ENCODE data around the gene RBM42. TPM values are rescaled to one million over a fixed set of nuclear protein-coding genes. Genes with fewer than 3 reads are reported as not detected.
A peak's percentile ranks its signal among the peaks of the same experiment; 100 is the strongest.
"Not testable (repeated sequence)": the region's sequence is repeated elsewhere in the genome, so short reads cannot be mapped to it uniquely, and the experiment has no call there.

Gene RBM42
- total RNA-seq, 2 donors from 2014 or later = 81.4 to 114 TPM

- Histone ChIP-seq H3K4me1 (replicated peaks) (no peaks in the 10 kb centered on the region), H3K27ac (no peak overlapping the region), H3K36me3 (no peaks in the 10 kb centered on the region), H3K4me3 (no peak overlapping the region), H3K27me3 (replicated peaks; ENCODE audit: insufficient read depth) (no peaks in the 10 kb centered on the region), H3K9me3 (no peaks in the 10 kb centered on the region)
- 75% methylated on average over 3 of the region's 3 CpGs for WGBS
- intact Hi-C loops (cut with DNase I) = no loop called here
- no peak for TF ChIP-seq CTCF (IDR thresholded peaks at IDR 0.05)
- no peak for TF ChIP-seq POLR2AphosphoS5 (IDR thresholded peaks at IDR 0.05)
- no peak for TF ChIP-seq POLR2A (IDR thresholded peaks at IDR 0.05)
- no peak for DNase-seq (ENCODE audit: low spot score)
Measured at GRCh38 chr19:35590875-35591274, 38.0 kb upstream of the RBM42 start.

GRCh38 chr19:35592226-35592625 is 36.6 kb upstream of the RBM42 start:
- WGBS = 21% methylated on average over 8 of the region's 8 CpGs
- Histone ChIP-seq H3K9me3 (no peaks in the 10 kb centered on the region), H3K4me1 (replicated peaks) (no peaks in the 10 kb centered on the region), H3K36me3 (no peaks in the 10 kb centered on the region), H3K27ac (no peak overlapping the region), H3K4me3 (no peak overlapping the region), H3K27me3 (replicated peaks; ENCODE audit: insufficient read depth) (no peaks in the 10 kb centered on the region)
- intact Hi-C loops (cut with DNase I) = no loop called here
- TF ChIP-seq POLR2AphosphoS5 (IDR thresholded peaks at IDR 0.05) = no peak
- TF ChIP-seq POLR2A (IDR thresholded peaks at IDR 0.05) = no peak
- peak in 3 of 4 experiments; percentile 27 to 38 (median 33) for TF ChIP-seq CTCF (IDR thresholded peaks at IDR 0.05)
- DNase-seq (ENCODE audit: low spot score) = peak; percentile 11

GRCh38 chr19:35595026-35595425 is 33.8 kb upstream of the RBM42 start:
- H3K4me1 ChIP-seq (replicated peaks); H3K27ac ChIP-seq; DNase-seq (ENCODE audit: low spot score); intact Hi-C loops (cut with DNase I); H3K36me3 ChIP-seq; H3K9me3 ChIP-seq; H3K27me3 ChIP-seq (replicated peaks; ENCODE audit: insufficient read depth); H3K4me3 ChIP-seq: not testable (repeated sequence)
- WGBS = 72% methylated on average over 3 of the region's 3 CpGs

GRCh38 chr19:35595928-35596327 is 32.9 kb upstream of the RBM42 start:
- WGBS = 85% methylated on average over 1 of the region's 1 CpG
- no peaks in the 10 kb centered on the region for H3K9me3 ChIP-seq

GRCh38 chr19:35596366-35596999 is 32.4 kb upstream of the RBM42 start:
- no peak for TF ChIP-seq POLR2A (IDR thresholded peaks at IDR 0.05)
- TF ChIP-seq CTCF (IDR thresholded peaks at IDR 0.05) = no peak
- no peak for TF ChIP-seq POLR2AphosphoS5 (IDR thresholded peaks at IDR 0.05)
- WGBS = 81% methylated on average over 4 of the region's 4 CpGs
- no peak for DNase-seq (ENCODE audit: low spot score)

More at GRCh38 chr19:35595928-35596327, 32.9 kb upstream of the RBM42 start:
- intact Hi-C loops (cut with DNase I) = no loop called here
- Histone ChIP-seq H3K27ac (no peak overlapping the region), H3K4me1 (replicated peaks) (no peaks in the 10 kb centered on the region), H3K4me3 (no peak overlapping the region), H3K36me3 (no peaks in the 10 kb centered on the region), H3K27me3 (replicated peaks; ENCODE audit: insufficient read depth) (no peaks in the 10 kb centered on the region)
- TF ChIP-seq POLR2A (IDR thresholded peaks at IDR 0.05) (no peak), POLR2AphosphoS5 (IDR thresholded peaks at IDR 0.05) (no peak), CTCF (IDR thresholded peaks at IDR 0.05) (no peak)
- no peak for DNase-seq (ENCODE audit: low spot score)

More at GRCh38 chr19:35596366-35596999, 32.4 kb upstream of the RBM42 start:
- intact Hi-C loops (cut with DNase I) = no loop called here
- no peak overlapping the region for H3K27ac ChIP-seq
- H3K4me3 ChIP-seq = no peak overlapping the region
- H3K36me3 ChIP-seq = no peaks in the 10 kb centered on the region
- no peaks in the 10 kb centered on the region for H3K9me3 ChIP-seq
- H3K4me1 ChIP-seq (replicated peaks) = no peaks in the 10 kb centered on the region
- no peaks in the 10 kb centered on the region for H3K27me3 ChIP-seq (replicated peaks; ENCODE audit: insufficient read depth)

Data from prostate gland (tissue), 2 donors.